ENCODE data around the gene GSK3A. TPM values are rescaled to one million over a fixed set of nuclear protein-coding genes. Genes with fewer than 3 reads are reported as not detected.

The GSK3A gene
- total and polyA plus RNA-seq, 9 of the 15 experiments (the other 6 are each of a cell fraction or from before 2014, with no cell fraction given): 0.62 to 90.7 (median 33.3) TPM

- no peak for TF ChIP-seq NONO (IDR thresholded peaks at IDR 0.05; ENCODE audit: low read depth in 2 of 2, low read length in 1 of 2)
- no peak for TF ChIP-seq NEUROD1 (IDR thresholded peaks at IDR 0.05; ENCODE audit: borderline replicate concordance, low read depth, low read length, partially characterized antibody)
- TF ChIP-seq MAFF (IDR thresholded peaks at IDR 0.05; ENCODE audit: low read length): no peak
- TF ChIP-seq RFX1 (IDR thresholded peaks at IDR 0.05): no peak
- no peak for TF ChIP-seq DACH1 (IDR thresholded peaks at IDR 0.05; ENCODE audit: partially characterized antibody)
- peak; percentile 73 for TF ChIP-seq BHLHE40 (IDR thresholded peaks at IDR 0.05; ENCODE audit: low read length)
- TF ChIP-seq ZC3H11A (IDR thresholded peaks at IDR 0.05; ENCODE audit: low read depth, low read length): no peak
- peak; percentile 61; the same call in 1 of the 2 replicates for TF ChIP-seq MYNN (IDR thresholded peaks at IDR 0.05)
- TF ChIP-seq MYNN (CRISPR knock-in tag; IDR thresholded peaks at IDR 0.05): no peak
- TF ChIP-seq KDM2B (CRISPR knock-in tag; IDR thresholded peaks at IDR 0.05): no peak
- TF ChIP-seq BRF1 (IDR thresholded peaks at IDR 0.05; ENCODE audit: borderline replicate concordance, extremely low read depth, insufficient read length): no peak
- TF ChIP-seq OTX1 (CRISPR knock-in tag; IDR thresholded peaks at IDR 0.05): no peak
- TF ChIP-seq PHF21A (IDR thresholded peaks at IDR 0.05; ENCODE audit: borderline replicate concordance, low read depth): no peak
- TF ChIP-seq BACH1 (tag; IDR thresholded peaks at IDR 0.05): no peak
- peak; percentile 79 for TF ChIP-seq POLR2G (IDR thresholded peaks at IDR 0.05; ENCODE audit: low read depth, low read length)
- TF ChIP-seq TBP (optimal IDR thresholded peaks at IDR 0.05; ENCODE audit: low read depth, low read length): no peak
- TF ChIP-seq ZBTB33 (CRISPR knock-in tag; IDR thresholded peaks at IDR 0.05): peak; percentile 99
- TF ChIP-seq SIX5 (IDR thresholded peaks at IDR 0.05; ENCODE audit: borderline replicate concordance in 1 of 2, insufficient read depth in 1 of 2, low read depth in 1 of 2, low read length in 2 of 2): no peak
- no peak for TF ChIP-seq ZNF511 (CRISPR knock-in tag; IDR thresholded peaks at IDR 0.05)
- TF ChIP-seq NFIC (IDR thresholded peaks at IDR 0.05): 0 out of 2 replicates have a peak, but pooled peaks have one; percentile 14
- no peak for TF ChIP-seq RBM39 (optimal IDR thresholded peaks at IDR 0.05; ENCODE audit: low read depth, low read length)
- no peak for TF ChIP-seq SETDB1 (IDR thresholded peaks at IDR 0.05; ENCODE audit: low read length)
- TF ChIP-seq LARP7 (IDR thresholded peaks at IDR 0.05): no peak
- no peak for TF ChIP-seq CBX8 (IDR thresholded peaks at IDR 0.05; ENCODE audit: borderline replicate concordance, extremely low read depth, low read depth, low read length, poor library complexity, severe bottlenecking)
- no peak for TF ChIP-seq NFE2 (IDR thresholded peaks at IDR 0.05; ENCODE audit: low read depth)
- peak; percentile 56 for TF ChIP-seq RBFOX2 (IDR thresholded peaks at IDR 0.05; ENCODE audit: low read depth, low read length)
Observed at GRCh38 chr19:42196011-42197001, 46.1 kb downstream of the GSK3A start (continued).
